ENCODE results near the gene SRRM3.
A peak's percentile ranks its signal among the peaks of the same experiment; 100 is the strongest.
"Not testable (repeated sequence)": the region's sequence is repeated elsewhere in the genome, so short reads cannot be mapped to it uniquely, and the experiment has no call there.

Gene SRRM3

DNA sequence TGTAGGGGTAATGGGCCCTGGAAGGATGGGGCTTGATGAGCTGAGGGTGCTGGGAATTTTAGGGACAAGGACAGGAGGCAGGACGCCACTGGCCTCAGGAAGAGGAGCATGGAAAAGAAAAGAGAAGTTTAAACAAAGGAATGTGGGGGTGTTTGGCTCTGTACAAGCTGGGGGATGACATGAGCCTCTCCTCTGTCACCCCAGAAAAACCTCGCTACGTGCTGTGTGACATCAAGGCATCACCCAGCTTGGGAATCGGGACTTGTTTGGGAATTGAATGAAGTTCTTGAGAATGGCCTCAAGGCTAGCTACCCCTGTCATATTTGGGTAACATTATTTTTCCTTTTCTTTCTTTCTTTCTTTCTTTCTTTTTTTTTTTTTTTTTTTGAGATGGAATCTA is 53.1 kb downstream of the SRRM3 start:
- DNase-seq (ENCODE audit: low read depth, low spot score), result no peak
- no peak overlapping the region for H3K4me3 ChIP-seq (ENCODE audit: low read length)

DNA sequence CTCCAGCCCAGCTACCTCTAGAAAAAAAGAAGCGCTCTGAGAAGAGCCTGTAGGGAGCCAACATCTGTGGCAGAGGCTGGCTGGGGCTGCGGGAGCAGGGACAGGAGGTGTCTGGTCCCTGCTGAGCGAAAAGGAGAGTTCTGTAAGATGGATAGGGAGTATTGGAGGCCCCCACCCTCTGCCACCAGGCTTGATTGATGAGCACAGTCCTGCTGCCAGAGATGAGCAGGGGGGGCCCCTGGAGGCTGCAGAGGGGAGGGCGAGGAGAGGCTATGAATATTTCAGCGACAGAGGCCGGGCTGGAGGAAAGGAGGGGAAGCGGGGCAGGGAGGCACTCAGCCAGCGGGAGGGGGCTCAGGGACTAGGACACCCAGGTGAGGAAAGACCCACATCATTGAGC is 56.3 kb downstream of the SRRM3 start:
- DNase-seq (ENCODE audit: low read depth, low spot score), result no peak
- no peak overlapping the region for H3K4me3 ChIP-seq (ENCODE audit: low read length)

DNA sequence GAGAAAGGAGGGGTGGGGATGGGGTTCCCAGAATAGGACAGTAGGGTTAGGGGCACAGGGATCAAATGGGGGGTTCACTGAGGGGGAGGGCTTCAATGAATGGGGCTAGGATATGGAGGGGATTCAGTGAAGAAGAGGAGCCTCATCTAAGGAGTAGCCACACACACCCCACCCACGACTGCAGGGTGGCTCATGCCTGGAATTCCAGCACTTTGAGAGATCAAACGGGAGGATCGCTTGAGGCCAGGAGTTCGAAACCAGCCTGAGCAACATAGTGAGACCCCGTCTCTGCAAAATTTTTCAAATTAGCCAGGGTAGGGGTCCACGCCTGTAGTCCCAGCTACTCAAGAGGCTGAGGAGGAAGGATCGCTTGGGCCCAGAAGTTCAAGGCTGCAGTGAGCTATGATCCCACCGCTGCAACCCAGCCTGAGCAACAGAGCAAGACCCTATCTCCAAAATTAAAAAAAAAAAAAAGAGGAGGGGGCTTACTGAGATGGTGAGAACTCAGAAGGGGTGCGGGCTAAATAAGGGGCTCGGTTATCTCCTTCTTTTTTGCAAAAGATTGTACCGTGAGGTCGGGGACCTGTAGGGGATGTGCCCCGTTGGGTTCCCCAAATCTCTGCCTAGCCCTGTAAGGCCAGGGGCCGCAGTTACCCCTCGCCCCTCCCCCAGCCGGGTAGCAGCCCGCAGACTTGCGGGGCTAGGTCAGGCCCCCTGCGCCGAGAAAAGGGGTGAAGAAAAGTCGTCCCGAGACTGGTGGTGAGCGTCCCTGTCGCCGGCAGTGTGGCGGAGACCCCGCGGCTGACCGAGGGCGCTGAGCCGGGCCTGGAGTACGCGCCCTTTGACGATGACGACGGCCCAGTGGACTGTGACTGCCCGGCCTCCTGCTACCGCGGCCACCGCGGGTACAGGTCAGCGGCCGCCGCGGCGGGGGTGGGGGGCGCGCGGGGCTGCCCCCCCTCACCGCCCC is 57.7 kb downstream of the SRRM3 start:
- no peak overlapping the region for H3K4me3 ChIP-seq (ENCODE audit: low read length)

DNA sequence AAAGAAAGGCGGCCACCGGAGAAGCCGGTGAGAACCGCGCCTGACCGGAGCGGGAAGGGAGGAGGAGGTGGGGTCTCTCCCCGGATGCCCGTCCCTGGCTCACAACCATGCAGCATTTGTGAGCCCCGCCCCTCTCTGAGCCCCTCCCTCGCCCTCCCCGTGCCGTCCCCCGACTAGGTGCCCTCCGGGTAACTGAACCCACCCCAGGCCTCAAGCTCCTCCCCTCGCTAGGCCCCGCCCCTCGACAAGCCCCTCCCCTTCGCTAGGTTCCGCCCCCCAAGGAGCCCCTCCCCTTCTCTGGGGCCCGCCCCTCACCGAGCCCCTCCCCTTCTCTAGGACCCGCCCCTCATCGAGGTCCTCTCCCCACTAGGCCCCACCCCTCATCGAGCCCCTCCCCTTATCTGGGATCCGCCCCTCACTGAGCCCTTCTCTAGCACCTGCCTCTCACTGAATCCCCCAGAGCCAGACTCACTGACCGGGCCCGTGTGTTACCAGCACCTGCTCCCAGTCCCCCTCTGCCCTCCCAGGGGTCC is 58.5 kb downstream of the SRRM3 start:
- H3K4me3 ChIP-seq (ENCODE audit: low read length), result no peak overlapping the region

More for the DNA sequence above, 57.7 kb downstream of the SRRM3 start:
- no peak for DNase-seq (ENCODE audit: low read depth, low spot score)

DNA sequence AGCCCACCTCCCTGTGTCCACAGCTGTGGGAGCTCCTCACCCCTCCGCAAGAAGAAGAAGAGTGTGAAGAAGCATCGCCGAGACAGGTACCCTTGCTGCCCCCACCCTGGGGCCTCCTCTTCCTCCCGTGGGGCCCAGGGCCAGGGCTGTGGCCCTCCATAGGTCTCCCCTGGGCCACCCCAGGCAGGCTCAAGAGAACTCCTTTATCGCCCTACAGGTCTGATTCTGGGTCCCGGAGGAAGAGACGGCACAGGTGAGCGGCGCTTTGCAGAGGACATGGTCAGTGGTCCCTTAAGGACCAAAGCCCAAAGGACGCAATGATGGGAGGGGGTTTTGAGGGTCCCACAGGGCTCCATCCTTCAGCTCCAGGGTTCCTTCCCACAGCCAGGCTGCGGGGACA is 59.6 kb downstream of the SRRM3 start:
- no peak overlapping the region for H3K4me3 ChIP-seq (ENCODE audit: low read length)
- DNase-seq (ENCODE audit: low read depth, low spot score), result no peak

More for the DNA sequence above, 58.5 kb downstream of the SRRM3 start:
- DNase-seq (ENCODE audit: low read depth, low spot score), result peak; percentile 17

DNA sequence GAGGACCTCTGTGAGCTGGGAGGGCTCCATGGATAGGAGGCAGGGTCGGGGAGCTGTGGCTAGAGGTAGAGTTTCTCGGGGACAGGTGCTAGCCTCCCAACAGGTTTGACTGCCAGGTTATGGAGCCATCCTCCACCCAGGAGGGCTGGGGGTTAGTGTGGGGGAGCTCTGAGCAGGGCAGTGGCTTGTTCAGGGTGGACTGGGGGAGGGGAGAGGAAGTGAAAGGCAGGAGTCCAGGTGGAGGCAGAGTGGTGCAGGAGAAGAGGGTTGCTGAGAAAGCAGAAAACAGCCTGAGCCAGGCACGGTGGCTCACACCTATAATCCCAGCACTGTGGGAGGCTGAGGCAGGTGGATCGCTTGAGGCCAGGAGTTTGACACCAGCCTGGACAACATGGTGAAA is 60.2 kb downstream of the SRRM3 start:
- no peak for DNase-seq (ENCODE audit: low read depth, low spot score)

DNA sequence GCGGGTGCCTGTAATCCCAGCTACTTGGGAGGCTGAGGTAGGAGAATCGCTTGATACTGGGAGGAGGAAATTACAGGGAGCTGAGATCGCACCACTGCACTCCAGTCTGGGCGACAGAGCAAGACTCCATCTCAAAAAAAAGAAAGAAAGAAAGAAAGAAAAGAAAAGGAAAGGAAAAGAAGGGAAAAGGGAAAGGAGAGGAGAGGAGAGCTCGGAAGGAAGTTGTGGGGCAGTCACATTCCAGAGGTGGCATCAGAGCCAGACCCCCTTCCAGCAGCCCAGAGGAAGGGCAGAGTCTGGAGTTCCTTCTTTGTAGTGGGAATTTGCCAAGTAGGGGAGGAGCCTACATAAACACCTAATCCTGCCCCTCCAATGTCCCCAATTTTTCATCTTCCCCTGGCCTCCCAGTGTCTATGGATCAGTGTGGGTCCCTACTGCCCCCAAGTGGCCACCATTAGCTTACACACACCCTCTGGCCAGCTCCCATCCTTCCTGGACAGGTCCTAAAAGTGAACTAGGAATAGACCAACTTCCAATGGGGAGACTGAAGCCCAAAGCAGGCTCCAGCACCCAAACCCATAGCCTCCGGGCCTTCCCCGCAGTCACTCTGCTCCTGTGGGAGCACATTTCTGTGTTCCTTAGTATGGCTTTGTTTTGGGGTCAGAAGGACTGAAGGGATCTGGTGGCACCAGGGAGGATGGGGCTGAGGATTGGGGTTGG is 61.1 kb downstream of the SRRM3 start:
- H3K4me3 ChIP-seq (ENCODE audit: low read length), result no peak overlapping the region
- peak; percentile 15 for DNase-seq (ENCODE audit: low read depth, low spot score)

More for the DNA sequence above, 60.2 kb downstream of the SRRM3 start:
- no peak overlapping the region for H3K4me3 ChIP-seq (ENCODE audit: low read length)

DNA sequence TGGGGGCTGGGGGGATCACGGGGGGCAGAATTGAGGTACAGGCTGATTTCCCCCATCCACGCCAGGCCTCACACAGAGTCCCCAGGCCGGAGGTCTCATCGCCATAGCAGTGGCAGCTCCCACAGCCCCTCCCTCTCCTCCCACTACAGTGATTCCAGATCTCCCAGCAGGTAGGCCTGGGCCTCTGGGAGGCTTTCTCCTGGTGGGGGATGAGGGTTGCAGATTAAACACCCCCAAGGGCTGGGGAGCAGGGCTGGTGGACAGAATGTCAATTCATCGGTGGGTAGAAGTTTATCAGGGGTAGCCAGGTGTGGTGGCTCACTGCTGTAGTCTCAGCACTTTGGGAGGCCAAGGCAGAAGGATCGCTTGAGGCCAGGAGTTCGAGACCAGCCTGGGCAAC is 63.6 kb downstream of the SRRM3 start:
- no peak for DNase-seq (ENCODE audit: low read depth, low spot score)
- H3K4me3 ChIP-seq (ENCODE audit: low read length), result no peak overlapping the region

DNA sequence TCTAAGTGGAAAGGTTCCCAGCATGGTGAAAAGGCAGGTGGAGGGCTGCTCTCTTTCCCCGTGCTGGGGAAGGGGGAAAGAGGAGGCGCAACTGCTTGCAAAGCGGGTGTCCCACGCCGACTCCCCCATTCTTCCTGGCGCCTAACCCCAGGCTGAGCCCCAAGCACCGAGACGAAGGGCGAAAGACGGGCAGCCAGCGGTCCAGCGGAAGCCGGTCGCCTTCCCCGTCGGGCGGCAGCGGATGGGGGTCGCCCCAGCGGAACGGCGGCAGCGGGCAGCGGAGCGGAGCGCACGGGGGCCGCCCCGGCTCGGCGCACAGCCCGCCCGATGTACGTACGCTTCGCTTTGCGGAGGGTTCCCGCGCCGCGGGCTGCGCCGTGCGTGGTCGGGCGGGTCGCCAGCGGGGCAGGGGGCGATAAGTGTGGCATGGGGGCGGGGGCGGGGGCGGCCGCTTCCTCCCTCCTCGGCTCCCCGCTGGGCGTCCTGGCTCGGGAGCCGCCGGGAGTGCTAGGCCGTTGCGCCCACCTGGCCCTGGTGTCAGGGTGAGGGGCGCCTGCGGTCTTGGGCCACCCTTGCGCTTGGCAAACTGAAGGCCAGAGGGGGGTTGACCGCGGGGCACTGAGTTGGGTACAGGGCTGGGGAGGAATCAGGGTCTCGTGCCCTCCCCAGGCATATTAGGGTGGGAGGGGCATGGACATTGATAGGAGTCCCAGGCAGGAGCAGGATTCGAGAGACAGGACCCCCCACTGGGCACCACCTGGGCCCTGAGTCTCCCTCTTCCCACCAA is 65.6 kb downstream of the SRRM3 start:
- no peak for DNase-seq (ENCODE audit: low read depth, low spot score)
- H3K4me3 ChIP-seq (ENCODE audit: low read length), result no peak overlapping the region

DNA sequence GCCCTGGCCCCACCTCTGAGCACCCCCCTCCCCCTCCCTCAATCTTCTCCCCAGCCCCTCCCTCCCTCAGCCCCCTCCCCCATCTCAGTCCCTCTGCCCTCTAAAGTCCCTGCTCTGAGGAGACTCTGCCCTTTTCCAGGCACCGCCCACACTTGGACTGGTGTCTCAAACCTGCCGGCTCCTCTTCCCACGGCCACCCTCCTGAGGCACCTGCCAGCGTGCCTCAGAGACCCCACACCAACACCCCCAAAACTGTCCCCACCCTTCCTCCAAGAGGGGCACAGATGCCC is 66.1 kb downstream of the SRRM3 start:
- no peak overlapping the region for H3K4me3 ChIP-seq (ENCODE audit: low read length)
- DNase-seq (ENCODE audit: low read depth, low spot score), result no peak

DNA sequence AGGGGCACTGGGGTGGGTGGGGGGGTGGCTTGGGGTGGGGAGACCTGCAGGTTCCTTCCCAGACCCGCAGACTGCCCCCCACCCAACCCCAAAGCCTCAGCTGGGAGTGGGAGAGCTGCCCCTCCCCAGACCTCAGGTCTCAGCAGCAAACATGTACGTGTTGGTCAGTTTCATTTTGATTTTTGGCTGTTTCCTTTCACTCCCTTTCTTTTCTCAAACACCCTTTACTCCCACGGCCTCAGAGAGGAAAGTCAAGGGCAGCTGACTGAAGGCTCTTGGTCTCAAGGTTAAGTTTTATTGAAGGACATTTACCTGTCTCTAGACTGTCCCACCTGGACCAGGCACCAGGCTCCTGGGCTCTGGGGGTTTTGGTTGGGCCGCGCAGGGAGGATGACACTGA is 66.7 kb downstream of the SRRM3 start:
- no peak overlapping the region for H3K4me3 ChIP-seq (ENCODE audit: low read length)

DNA sequence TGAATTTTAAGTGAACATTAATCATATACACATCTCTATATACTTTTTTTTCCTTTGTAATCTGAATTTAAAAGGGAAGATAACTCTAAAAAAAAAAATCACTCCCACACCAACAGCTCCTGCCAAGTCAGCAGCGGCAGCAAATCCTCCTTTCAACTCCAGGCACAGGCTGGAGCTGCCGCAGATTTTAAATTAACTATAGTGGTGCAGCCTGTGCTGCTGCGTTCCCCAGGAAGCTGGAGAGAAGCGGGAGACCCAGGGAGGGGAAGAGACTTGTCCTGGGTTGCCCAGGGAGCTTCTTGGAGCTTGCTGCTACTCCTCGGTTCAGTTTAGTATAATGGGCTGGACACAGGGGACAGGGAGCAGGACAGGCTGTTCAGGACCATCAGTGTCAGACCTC is 68.2 kb downstream of the SRRM3 start:
- H3K4me3 ChIP-seq (ENCODE audit: low read length), result no peak overlapping the region
- no peak for DNase-seq (ENCODE audit: low read depth, low spot score)

More for the DNA sequence above, 66.7 kb downstream of the SRRM3 start:
- no peak for DNase-seq (ENCODE audit: low read depth, low spot score)

DNA sequence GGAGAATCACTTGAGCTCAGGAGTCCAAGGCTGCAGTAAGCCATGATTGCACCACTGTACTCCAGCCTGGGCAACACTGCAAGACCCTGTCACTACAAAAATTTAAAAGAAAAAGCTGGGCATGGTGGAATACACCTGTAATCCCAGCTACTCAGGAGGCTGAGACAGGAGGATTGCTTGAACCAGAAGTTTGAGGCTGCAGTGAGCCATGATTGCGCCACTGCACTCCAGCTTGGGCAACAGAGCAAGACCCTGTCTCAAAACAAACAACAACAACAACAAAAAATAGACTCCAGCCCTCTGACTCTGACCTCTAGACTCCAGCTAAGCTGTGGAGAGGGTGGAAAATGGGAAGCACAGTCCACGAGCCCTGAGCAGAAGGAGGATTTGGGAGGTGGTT is 69.7 kb downstream of the SRRM3 start:
- not testable (repeated sequence) for DNase-seq (ENCODE audit: low read depth, low spot score); H3K4me3 ChIP-seq (ENCODE audit: low read length)

DNA sequence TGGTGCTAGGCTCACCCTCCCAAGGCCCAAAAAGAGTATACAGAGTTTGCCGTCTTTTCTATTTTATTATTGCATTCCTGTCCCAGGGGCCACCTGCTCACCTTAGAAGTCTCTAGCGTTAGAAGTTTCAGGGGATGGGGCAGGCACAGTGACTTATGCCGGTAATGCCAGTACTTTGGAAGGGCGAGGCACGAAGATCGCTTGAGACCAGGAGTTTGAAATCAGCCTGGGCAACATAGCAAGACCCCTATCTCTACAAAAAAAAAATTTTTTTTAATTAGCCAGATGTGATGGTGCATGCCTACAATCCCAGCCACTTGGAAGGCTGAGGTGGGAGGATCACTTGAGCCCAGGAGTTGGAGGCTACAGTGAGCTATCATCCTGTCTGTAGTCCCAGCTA is 70.4 kb downstream of the SRRM3 start:
- no peak for DNase-seq (ENCODE audit: low read depth, low spot score)
- H3K4me3 ChIP-seq (ENCODE audit: low read length), result no peak overlapping the region

DNA sequence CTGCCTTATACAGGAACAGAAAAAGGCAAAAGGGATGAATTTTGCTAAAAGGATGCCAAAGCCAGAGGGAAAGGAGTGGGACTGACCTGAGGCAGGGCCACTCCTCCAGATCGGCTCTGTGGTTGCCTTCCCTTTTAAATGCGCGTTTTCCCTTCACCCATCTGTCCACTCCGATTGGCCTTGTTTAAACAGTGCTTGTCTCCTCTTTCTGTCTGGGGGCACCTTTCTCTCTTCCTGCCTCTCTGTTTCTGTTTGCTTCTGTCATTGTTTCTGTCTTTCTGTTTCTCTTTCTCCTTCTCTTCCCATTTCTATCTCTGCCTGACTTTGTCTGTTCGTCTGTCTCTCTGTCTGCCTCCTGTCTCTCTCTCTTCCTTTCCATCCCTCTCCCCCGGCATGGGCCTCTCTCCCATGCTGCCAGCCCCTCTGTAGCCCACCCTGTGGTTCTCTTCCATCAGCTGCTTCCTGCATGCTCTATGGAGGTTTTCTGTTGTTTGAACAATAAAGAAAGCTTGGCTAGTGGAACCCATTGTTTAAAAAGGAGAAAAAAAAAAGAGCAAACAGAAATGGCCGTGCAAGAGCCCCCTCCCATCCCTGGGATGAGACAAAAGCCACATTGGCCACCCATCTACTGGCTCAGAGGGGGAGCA is 71.3 kb downstream of the SRRM3 start:
- DNase-seq (ENCODE audit: low read depth, low spot score), result no peak
- H3K4me3 ChIP-seq (ENCODE audit: low read length), result no peak overlapping the region

DNA sequence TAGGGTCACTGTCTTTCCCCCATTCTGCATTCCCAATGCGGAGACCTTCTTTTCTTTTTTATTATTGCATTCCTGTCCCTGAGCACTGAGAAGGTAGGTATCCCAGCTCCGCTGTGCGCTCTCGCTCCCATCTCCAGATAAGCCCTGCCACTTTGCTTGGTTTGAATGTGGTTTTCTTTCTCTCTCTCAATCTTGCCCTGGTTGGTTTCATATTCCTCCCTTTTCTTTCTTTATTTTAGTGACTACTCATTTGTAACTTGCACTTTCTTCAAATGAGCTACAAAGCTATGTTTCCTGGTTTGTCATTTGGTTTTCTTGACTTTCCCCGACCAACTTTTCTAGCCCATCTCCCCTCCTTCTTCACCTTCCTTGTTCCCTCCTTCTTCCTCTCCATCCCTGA is 71.8 kb downstream of the SRRM3 start:
- H3K4me3 ChIP-seq (ENCODE audit: low read length), result no peak overlapping the region
- DNase-seq (ENCODE audit: low read depth, low spot score), result no peak

DNA sequence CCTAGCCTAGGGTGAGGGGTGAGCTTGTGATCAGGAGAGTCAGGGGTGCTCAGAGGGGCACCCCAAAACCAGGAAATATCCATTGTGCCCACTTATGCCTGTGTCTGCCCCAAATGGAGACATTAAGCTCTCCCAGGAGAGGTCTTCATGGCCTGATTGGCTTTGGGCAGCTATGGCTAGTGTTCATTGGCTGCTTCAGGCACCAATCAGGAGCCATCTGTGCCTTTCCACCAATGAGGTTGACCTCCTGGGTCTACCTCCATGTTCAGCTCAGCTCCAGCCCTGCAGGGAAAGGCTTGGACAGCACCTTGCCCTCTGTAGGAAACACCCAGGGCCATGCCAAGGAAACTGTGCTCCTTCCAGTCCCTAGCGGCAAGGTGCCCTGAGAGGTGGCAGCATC is 76.8 kb downstream of the SRRM3 start:
- DNase-seq (ENCODE audit: low read depth, low spot score), result peak; percentile 37
- H3K4me3 ChIP-seq (ENCODE audit: low read length), result no peak overlapping the region

DNA sequence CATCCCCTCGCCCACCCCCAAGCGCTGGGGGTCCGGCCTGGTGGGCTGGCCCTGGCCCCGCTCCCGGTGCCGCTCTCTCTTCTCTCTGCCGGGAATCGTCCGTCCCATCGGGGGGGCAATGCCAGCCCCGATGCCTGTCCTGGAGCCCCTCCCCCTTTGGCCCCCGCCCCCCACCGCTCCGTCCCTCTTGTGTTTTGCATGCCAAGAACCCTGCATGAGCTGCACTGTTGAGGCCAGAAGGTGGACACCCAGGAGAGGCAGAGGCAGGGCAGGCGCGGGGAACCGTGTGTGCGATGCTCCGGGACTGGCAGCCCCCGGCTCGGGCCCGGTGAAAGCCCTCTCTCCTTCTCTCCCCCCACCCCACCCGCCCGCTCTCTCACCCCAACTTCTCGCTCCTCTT is 78.7 kb downstream of the SRRM3 start:
- DNase-seq (ENCODE audit: low read depth, low spot score), result no peak
- no peak overlapping the region for H3K4me3 ChIP-seq (ENCODE audit: low read length)
